HG03457 (cell line): ENCODE results near the gene ZSWIM3.

ENCODE experiments used
- ATAC-seq: cut with Tn5 transposase; IDR thresholded peaks from one replicate; pipeline ENCODE4 v1.9.1; 2021; ENCODE audit warnings: moderate number of reproducible peaks; ENCODE audit not compliant: unreplicated experiment

ZSWIM3 gene

GRCh38 chr20:45927071-45927878, 69.9 kb downstream of the ZSWIM3 start:
- ATAC-seq = no peak
